HepG2 (cell line): ENCODE measurements around the gene KCTD1.

Experiments used
- CEBPG ChIP-seq: IDR thresholded peaks from 2 replicates; pipeline ENCODE4 v1.6.1; 2016
- MEIS2 ChIP-seq: sonication (generic); formaldehyde crosslinking; IDR thresholded peaks from 2 replicates; pipeline ENCODE4 v1.9.0; 2021; ENCODE audit warnings: mild to moderate bottlenecking, missing genetic modification reagents
- PCBP1 ChIP-seq: fragments of 200-400 bp; formaldehyde crosslinking; IDR thresholded peaks from 2 replicates; pipeline ENCODE4 v1.6.1; 2017; ENCODE audit warnings: mild to moderate bottlenecking, low read depth, low read length, borderline replicate concordance
- SIN3A ChIP-seq: IDR thresholded peaks from 2 replicates; pipeline ENCODE4 v1.6.1; 2011; ENCODE audit warnings: low read depth, mild to moderate bottlenecking, control low read depth, low read length, borderline replicate concordance
- SMYD3 ChIP-seq: sonication (generic); formaldehyde crosslinking; IDR thresholded peaks from 2 replicates; pipeline ENCODE4 v1.8.1; 2023; ENCODE audit warnings: mild to moderate bottlenecking, missing genetic modification reagents
- TCF7 ChIP-seq: sonication (generic); IDR thresholded peaks from 2 replicates; pipeline ENCODE4 v1.6.1; 2016; ENCODE audit warnings: antibody characterized with exemption, low read depth

DNA sequence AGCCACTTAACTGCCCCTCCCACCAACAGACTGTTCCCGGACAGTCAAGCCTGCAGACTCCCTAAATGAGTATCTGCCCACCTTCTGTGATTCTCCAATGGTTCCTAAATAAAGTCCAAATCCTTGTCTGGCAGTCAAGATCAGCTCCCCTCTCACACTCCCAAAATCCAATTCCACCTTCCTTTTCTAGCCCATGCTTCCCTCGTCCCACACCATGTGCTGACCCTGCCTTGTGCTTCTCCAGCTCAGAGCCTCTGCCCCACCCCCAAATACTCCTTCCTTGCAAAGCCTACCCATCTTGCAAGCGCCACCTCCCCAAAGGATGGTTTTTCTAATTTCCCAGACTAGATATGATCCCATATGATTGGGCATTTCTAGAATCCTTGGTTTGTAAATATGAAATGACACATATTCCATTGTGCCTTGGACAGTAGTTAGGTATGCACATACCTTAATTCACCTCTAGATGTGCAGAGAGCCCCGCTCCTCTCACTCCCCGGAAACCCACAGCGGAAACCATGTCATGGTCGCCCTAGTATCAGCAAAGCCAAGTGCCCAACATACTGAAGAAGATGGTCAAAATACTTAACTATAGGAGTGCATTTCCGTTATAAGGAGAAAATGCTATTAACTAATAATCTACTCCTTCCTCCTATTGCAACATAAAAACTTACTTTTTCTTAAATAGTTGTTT is 97.2 kb downstream of the KCTD1 start:
- TF ChIP-seq PCBP1 (no peak), CEBPG (CRISPR knock-in tag) (no peak), SMYD3 (CRISPR knock-in tag) (no peak), SIN3A (no peak), MEIS2 (CRISPR knock-in tag) (no peak), TCF7 (no peak)
